Left lung (tissue), 10 donors: Measurements from ENCODE around the gene LRRC23. TPM values are rescaled to one million over a fixed set of nuclear protein-coding genes. Genes with fewer than 3 reads are reported as not detected.
"Not testable (repeated sequence)": the region's sequence is repeated elsewhere in the genome, so short reads cannot be mapped to it uniquely, and the experiment has no call there.

Experiments
- ATAC-seq: fragments of 200-7000 bp; cut with Tn5 transposase; one replicate; pipeline ENCODE4 v1.9.1; 2020; ENCODE audit warnings: moderate library complexity
- DNase-seq, 4 donors: peaks; one replicate each; pipeline ENCODE4 v3.0.0-alpha.2; 2013 to 2020
- H3K27ac ChIP-seq, 2 donors: fragments of 200-600 bp; sonication (generic) in 1 of 2; one replicate each; pipeline versions ENCODE4 v1.5.0 to v1.8.0; 2020 to 2021
- H3K27me3 ChIP-seq, 2 donors: fragments of 200-600 bp; sonication (generic) in 1 of 2; one replicate each; pipeline versions ENCODE4 v1.5.0 to v1.8.0; 2020 to 2021
- H3K36me3 ChIP-seq, 2 donors: fragments of 200-600 bp; sonication (generic) in 1 of 2; one replicate each; pipeline versions ENCODE4 v1.5.0 to v1.8.0; 2020 to 2021
- H3K4me1 ChIP-seq, 2 donors: fragments of 200-600 bp; one replicate each; pipeline ENCODE4 v1.8.0; 2021
- H3K4me3 ChIP-seq, 2 donors: fragments of 200-600 bp; sonication (generic) in 1 of 2; one replicate each; pipeline versions ENCODE4 v1.5.0 to v1.8.0; 2020 to 2021; ENCODE audit warnings: mild to moderate bottlenecking in 1 of 2
- H3K9me3 ChIP-seq, 2 donors: fragments of 200-600 bp; sonication (generic) in 1 of 2; one replicate each; pipeline versions ENCODE4 v1.5.0 to v1.8.0; 2020 to 2021
- CTCF ChIP-seq, 2 donors: fragments of 200-600 bp; sonication (generic) in 1 of 2; IDR thresholded peaks; one replicate each; pipeline versions ENCODE4 v1.5.0 to v1.8.0; 2021; ENCODE audit warnings: antibody characterized with exemption in 2 of 2
- intact Hi-C, 2 donors: fragments of 100-400 bp; cut with DNase I; formaldehyde crosslinking; loops; one replicate each; pipeline versions ENCODE4 v1.11.2 to v1.14.2; 2022
- polyA plus RNA-seq, 6 donors: library from polyadenylated mRNA; unstranded; fragments of 120-200 nt; gene quantifications; one replicate each; pipeline ENCODE4 v1.2.1, GENCODE V29; 2013; ENCODE audit not compliant: insufficient read length in 6 of 6
- total RNA-seq, 2 donors: library from RNA; stranded (reverse); fragmentation: NEBNext Ultra II Directional; extraction: Animal tissue kit (Norgen Biotek cat#: 25700); gene quantifications; one replicate each; pipeline ENCODE4 v1.2.1, GENCODE V29; 2021
- donor health status: DM: no; HTN: yes; CAD: no.
- donor health status: DM: no; HTN: no; CAD: no.

Gene LRRC23
- total and polyA plus RNA-seq, 8 donors, result 11.0 to 36.8 (median 22.1) TPM

- TF ChIP-seq CTCF (IDR thresholded peaks at IDR 0.05), result no peak
- H3K4me1 ChIP-seq, result peaks cover 26 to 53% of the 10 kb centered on the region in 2 donors
- ATAC-seq, result peak; percentile 91
- peak within 1 kb of the TSS; percentile 74 to 82 for H3K4me3 ChIP-seq
- no peaks in the 10 kb centered on the region for H3K9me3 ChIP-seq
- peak within 1 kb of the TSS; percentile 91 for H3K27ac ChIP-seq
- H3K36me3 ChIP-seq, result peaks cover 0 to 51% of the 10 kb centered on the region in 2 donors
- H3K27me3 ChIP-seq, result no peaks in the 10 kb centered on the region
- DNase-seq, result peak; percentile 98 to 100 (median 99)
- intact Hi-C loops, result no loop called here
Measured at GRCh38 chr12:6873094-6874014, 31.3 kb upstream of the LRRC23 start, which contains the start of gene SPSB2. Gene SPSB2, minus strand, starts transcription at chr12:6873303. Its CDS starts 402 bp downstream, at chr12:6872901.

DNA sequence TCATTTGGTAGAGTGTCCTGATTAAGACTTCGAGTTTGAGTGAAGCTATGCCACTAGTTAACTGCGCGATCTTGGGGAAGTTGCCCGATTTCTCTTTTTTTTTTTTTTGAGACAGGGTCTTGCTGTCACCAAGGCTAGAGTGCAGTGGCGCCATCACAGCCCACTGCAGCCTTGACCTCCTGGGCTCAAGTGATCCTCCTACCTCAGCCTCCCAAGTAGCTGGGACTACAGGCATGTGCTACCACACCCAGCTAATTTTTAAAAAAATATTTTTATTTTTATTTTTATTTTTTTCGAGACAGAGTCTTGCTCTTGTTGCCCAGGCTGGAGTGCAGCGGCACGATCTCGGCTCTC is 30.6 kb upstream of the LRRC23 start:
- H3K36me3 ChIP-seq, result peaks cover 0 to 52% of the 10 kb centered on the region in 2 donors
- ATAC-seq, H3K9me3 ChIP-seq, DNase-seq, H3K27me3 ChIP-seq, intact Hi-C loops: not testable (repeated sequence)
- H3K4me3 ChIP-seq, result peak overlapping the region; percentile 74 to 82
- H3K27ac ChIP-seq, result peak overlapping the region; percentile 91
- peaks cover 20 to 46% of the 10 kb centered on the region in 2 donors for H3K4me1 ChIP-seq

DNA sequence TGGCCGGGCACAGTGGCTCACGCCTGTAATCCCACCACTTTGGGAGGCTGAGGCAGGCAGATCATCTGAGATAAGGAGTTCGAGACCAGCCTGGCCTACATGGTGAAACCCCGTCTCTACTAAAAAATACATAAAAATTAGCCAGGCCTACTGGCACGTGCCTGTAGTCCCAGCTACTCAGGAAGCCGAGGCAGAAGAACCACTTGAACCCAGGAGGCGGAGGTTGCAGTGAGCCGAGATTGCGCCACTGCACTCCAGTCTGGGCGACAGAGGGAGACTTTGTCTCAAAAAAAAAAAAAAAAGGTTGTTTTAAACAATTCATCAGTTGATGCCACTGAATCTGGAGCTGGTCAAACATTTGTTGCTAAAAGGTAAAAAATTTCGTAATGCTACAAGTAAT is 24.8 kb upstream of the LRRC23 start:
- H3K27ac ChIP-seq, result peak overlapping the region; percentile 60 to 68
- H3K9me3 ChIP-seq, DNase-seq, H3K27me3 ChIP-seq, H3K4me1 ChIP-seq, intact Hi-C loops, H3K4me3 ChIP-seq: not testable (repeated sequence)
- peak; percentile 63 for ATAC-seq
- peaks cover 0 to 54% of the 10 kb centered on the region in 2 donors for H3K36me3 ChIP-seq

GRCh38 chr12:6883252-6883651 is 21.4 kb upstream of the LRRC23 start:
- intact Hi-C loops, result no loop called here
- ATAC-seq (no peak), DNase-seq (no peak)
- H3K4me1 ChIP-seq, result peaks cover 0 to 17% of the 10 kb centered on the region in 2 donors
- no peaks in the 10 kb centered on the region for H3K9me3 ChIP-seq
- H3K27me3 ChIP-seq, result no peaks in the 10 kb centered on the region
- peaks cover 0 to 40% of the 10 kb centered on the region in 2 donors for H3K36me3 ChIP-seq
- no peak overlapping the region for H3K27ac ChIP-seq
- H3K4me3 ChIP-seq, result no peak overlapping the region
- TF ChIP-seq CTCF (IDR thresholded peaks at IDR 0.05), result no peak

DNA sequence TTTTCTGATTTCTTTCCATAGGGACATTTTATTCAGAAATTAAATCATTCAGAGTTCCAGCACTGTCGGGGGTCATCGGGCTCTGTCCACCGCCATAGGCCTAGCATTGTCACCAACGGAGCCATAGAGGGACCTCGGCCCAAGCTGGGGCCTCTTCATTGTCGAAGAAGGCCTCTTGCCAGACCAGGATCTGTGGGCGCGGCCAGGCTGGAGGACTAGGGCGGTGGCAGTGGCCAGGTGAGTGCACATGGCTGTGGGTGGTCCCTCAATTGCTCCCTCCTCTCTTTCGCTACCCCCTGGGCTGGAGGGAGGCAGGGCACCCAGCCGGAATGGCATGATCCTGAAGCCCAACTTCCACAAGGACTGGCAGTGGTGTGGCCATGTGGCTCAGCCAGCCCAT is 20.9 kb upstream of the LRRC23 start:
- Histone ChIP-seq H3K4me1 (peaks cover 0 to 17% of the 10 kb centered on the region in 2 donors), H3K27ac (no peak overlapping the region), H3K27me3 (no peaks in the 10 kb centered on the region), H3K4me3 (no peak overlapping the region), H3K36me3 (peaks cover 0 to 39% of the 10 kb centered on the region in 2 donors), H3K9me3 (no peaks in the 10 kb centered on the region)
- DNase-seq (no peak), ATAC-seq (no peak)
- intact Hi-C loops, result no loop called here
- no peak for TF ChIP-seq CTCF (IDR thresholded peaks at IDR 0.05)

GRCh38 chr12:6884539-6884938 is 20.1 kb upstream of the LRRC23 start:
- Histone ChIP-seq H3K27ac (no peak overlapping the region), H3K27me3 (no peaks in the 10 kb centered on the region), H3K9me3 (no peaks in the 10 kb centered on the region), H3K36me3 (peaks cover 0 to 39% of the 10 kb centered on the region in 2 donors), H3K4me1 (peaks cover 0 to 17% of the 10 kb centered on the region in 2 donors), H3K4me3 (no peak overlapping the region)
- no peak for TF ChIP-seq CTCF (IDR thresholded peaks at IDR 0.05)
- DNase-seq (peak in 1 of 4 donors; percentile 12), ATAC-seq (no peak)
- intact Hi-C loops, result no loop called here

GRCh38 chr12:6886206-6886999 is 18.2 kb upstream of the LRRC23 start:
- intact Hi-C loops, ATAC-seq, H3K9me3 ChIP-seq, H3K27me3 ChIP-seq, H3K4me3 ChIP-seq: not testable (repeated sequence)
- Histone ChIP-seq H3K4me1 (peaks cover 8 to 29% of the 10 kb centered on the region in 2 donors), H3K36me3 (peaks cover 0 to 39% of the 10 kb centered on the region in 2 donors), H3K27ac (peak overlapping the region; percentile 71 to 83)
- DNase-seq, result peak in 1 of 4 donors; percentile 17
